Esophagus muscularis mucosa (tissue), 4 donors: ENCODE results near the gene HSD3B2. TPM values are rescaled to one million over a fixed set of nuclear protein-coding genes. Genes with fewer than 3 reads are reported as not detected.

ENCODE experiments used
- DNase-seq: peaks from one replicate; pipeline ENCODE4 v3.0.0-alpha.2; 2017; ENCODE audit errors: extremely low spot score
- H3K27ac ChIP-seq, 4 donors: fragments of 200-600 bp; sonication (generic); replicated peaks in 1 of 4; 1 replicate in 3 of 4; 2 replicates in 1 of 4; pipeline ENCODE4 v1.5.1; 2016 to 2019; ENCODE audit warnings: mild to moderate bottlenecking in 1 of 4
- H3K27me3 ChIP-seq, 4 donors: fragments of 200-600 bp; sonication (generic); one replicate each; pipeline versions ENCODE4 v1.5.1 to v1.6.0; 2016 to 2019
- H3K36me3 ChIP-seq, 4 donors: fragments of 200-600 bp; sonication (generic); one replicate each; pipeline ENCODE4 v1.5.1; 2016 to 2019
- H3K4me1 ChIP-seq, 4 donors: fragments of 200-600 bp; sonication (generic); one replicate each; pipeline ENCODE4 v1.5.1; 2016 to 2019
- H3K4me3 ChIP-seq, 4 donors: fragments of 200-600 bp; sonication (generic); 1 replicate in 2 of 4; 2 replicates in 2 of 4; pipeline ENCODE4 v1.5.1; 2016 to 2019; ENCODE audit warnings: mild to moderate bottlenecking in 4 of 4, moderate library complexity in 1 of 4
- H3K9me3 ChIP-seq, 4 donors: fragments of 200-600 bp; sonication (generic); 1 replicate in 3 of 4; 2 replicates in 1 of 4; pipeline ENCODE4 v1.5.1; 2016 to 2019
- EP300 ChIP-seq: sonication (generic); formaldehyde crosslinking; IDR thresholded peaks from one replicate; pipeline ENCODE4 v1.6.1; 2017; ENCODE audit warnings: antibody characterized with exemption
- POLR2A ChIP-seq: fragments of 450-650 bp; IDR thresholded peaks from one replicate; pipeline ENCODE4 v1.6.1; 2017; ENCODE audit warnings: antibody characterized with exemption, moderate library complexity, mild to moderate bottlenecking, low read depth
- POLR2AphosphoS5 ChIP-seq, 2 donors: sonication (generic); formaldehyde crosslinking; IDR thresholded peaks; one replicate each; pipeline ENCODE4 v1.6.1; 2017; ENCODE audit warnings: antibody characterized with exemption in 2 of 2
- WGBS: methylation state at CpG from one replicate; pipeline ENCODE4 v1.1.5; 2018; 5-methylcytosine and 5-hydroxymethylcytosine counted together
- intact Hi-C: fragments of 100-400 bp; cut with DNase I; formaldehyde crosslinking; loops from one replicate; pipeline ENCODE4 v1.15.1; 2023
- total RNA-seq, 4 donors: library from RNA; depleted of rRNA; stranded (reverse); fragments of >200 nt; gene quantifications; one replicate each; pipeline versions ENCODE4 v1.1.0 to v1.2.1, GENCODE V29; 2016
- TF ChIP-seq, protein P1 (sequence below), 3 experiments: fragments of 200-600 bp in 2 of 3; fragments of 450-650 bp in 1 of 3; sonication (generic) in 2 of 3; IDR thresholded peaks; one replicate each; pipeline ENCODE4 v1.5.1; 2017 to 2019; ENCODE audit warnings: antibody characterized with exemption in 3 of 3, mild to moderate bottlenecking in 2 of 3, moderate library complexity in 1 of 3

Gene HSD3B2
- total RNA-seq, 4 donors from 2014 or later = not detected

DNA sequence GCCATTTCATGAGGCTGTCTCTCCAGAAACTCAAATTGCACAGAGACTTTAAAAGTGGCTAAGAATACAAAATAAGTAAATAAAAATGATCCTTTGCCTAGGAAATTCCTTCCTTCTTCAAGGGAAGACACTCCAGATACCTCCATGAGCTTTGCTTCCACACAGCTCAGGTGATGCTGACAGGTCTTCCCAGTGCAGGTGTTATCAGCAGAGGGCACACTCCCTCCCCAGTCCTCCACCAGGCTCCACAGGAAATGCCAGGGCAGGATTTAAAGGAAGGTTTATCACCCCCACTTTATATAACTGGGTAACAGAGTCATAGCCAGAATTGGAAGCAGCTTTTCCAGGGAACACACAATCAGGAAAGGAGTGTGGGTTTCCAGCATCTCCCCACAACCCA is 5.7 kb downstream of the HSD3B2 start:
- Histone ChIP-seq H3K4me1 (no peaks in the 10 kb centered on the region), H3K9me3 (no peaks in the 10 kb centered on the region), H3K4me3 (no peak overlapping the region), H3K27me3 (no peaks in the 10 kb centered on the region), H3K36me3 (no peaks in the 10 kb centered on the region), H3K27ac (no peak overlapping the region)
- no peak for DNase-seq
- TF ChIP-seq, protein P1, sequence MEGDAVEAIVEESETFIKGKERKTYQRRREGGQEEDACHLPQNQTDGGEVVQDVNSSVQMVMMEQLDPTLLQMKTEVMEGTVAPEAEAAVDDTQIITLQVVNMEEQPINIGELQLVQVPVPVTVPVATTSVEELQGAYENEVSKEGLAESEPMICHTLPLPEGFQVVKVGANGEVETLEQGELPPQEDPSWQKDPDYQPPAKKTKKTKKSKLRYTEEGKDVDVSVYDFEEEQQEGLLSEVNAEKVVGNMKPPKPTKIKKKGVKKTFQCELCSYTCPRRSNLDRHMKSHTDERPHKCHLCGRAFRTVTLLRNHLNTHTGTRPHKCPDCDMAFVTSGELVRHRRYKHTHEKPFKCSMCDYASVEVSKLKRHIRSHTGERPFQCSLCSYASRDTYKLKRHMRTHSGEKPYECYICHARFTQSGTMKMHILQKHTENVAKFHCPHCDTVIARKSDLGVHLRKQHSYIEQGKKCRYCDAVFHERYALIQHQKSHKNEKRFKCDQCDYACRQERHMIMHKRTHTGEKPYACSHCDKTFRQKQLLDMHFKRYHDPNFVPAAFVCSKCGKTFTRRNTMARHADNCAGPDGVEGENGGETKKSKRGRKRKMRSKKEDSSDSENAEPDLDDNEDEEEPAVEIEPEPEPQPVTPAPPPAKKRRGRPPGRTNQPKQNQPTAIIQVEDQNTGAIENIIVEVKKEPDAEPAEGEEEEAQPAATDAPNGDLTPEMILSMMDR (IDR thresholded peaks at IDR 0.05) = no peak
- TF ChIP-seq POLR2AphosphoS5 (IDR thresholded peaks at IDR 0.05) (no peak), POLR2A (no peak), EP300 (no peak)
- intact Hi-C loops = no loop called here

DNA sequence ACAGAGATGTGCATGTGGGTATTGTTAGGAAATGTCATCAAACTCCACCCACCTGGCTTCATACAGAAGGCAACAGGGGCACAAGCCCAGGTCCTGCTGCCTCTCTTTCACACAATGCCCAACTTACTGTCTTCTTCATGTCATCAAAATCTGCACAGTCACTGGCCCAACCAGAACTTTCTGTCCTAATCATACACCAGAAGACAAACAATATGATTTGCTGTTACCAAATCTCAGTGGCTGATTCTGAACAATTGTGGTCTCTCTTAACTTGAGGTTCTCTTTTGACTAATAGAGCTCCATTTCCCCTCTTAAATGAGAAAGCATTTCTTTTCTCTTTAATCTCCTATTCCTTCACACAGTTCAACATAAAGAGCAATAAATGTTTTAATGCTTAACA is 7.7 kb downstream of the HSD3B2 start:
- TF ChIP-seq POLR2AphosphoS5 (IDR thresholded peaks at IDR 0.05) = no peak
- no peak for TF ChIP-seq EP300
- TF ChIP-seq, protein P1 (IDR thresholded peaks at IDR 0.05) = no peak
- TF ChIP-seq POLR2A = no peak
- no peak overlapping the region for H3K4me3 ChIP-seq
- no peaks in the 10 kb centered on the region for H3K4me1 ChIP-seq
- H3K36me3 ChIP-seq = no peaks in the 10 kb centered on the region
- H3K27ac ChIP-seq = no peak overlapping the region
- intact Hi-C loops = no loop called here
- no peaks in the 10 kb centered on the region for H3K9me3 ChIP-seq
- no peaks in the 10 kb centered on the region for H3K27me3 ChIP-seq
- DNase-seq = no peak

DNA sequence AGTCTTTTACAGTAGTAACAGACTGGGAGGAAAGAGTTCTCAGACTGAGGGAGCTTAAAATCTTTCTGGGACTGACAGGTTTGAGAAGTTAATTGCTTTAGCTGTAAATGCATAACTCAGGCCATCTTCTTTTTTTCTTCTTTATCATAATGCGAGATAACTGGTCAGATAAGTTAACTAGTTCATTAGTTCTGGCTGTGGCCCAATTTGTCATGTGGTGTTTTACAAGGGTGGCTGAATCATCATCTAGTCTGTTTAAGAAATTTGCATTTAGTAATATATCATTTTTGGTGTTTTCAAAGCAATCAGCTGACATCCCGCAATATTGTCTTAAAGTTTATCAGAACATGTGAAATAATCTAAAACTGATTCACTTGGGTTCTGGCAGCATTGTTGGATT is 14.0 kb downstream of the HSD3B2 start:
- Histone ChIP-seq H3K9me3 (no peaks in the 10 kb centered on the region), H3K4me1 (no peaks in the 10 kb centered on the region), H3K36me3 (no peaks in the 10 kb centered on the region), H3K27me3 (peaks cover 0 to 5% (median 0%) of the 10 kb centered on the region in 4 donors), H3K4me3 (no peak overlapping the region), H3K27ac (no peak overlapping the region)
- intact Hi-C loops = no loop called here
- 90% methylated on average over 2 of the region's 2 CpGs for WGBS
- TF ChIP-seq EP300 = no peak
- no peak for TF ChIP-seq POLR2AphosphoS5 (IDR thresholded peaks at IDR 0.05)
- TF ChIP-seq POLR2A = no peak
- TF ChIP-seq, protein P1 (IDR thresholded peaks at IDR 0.05) = no peak
- DNase-seq = no peak

DNA sequence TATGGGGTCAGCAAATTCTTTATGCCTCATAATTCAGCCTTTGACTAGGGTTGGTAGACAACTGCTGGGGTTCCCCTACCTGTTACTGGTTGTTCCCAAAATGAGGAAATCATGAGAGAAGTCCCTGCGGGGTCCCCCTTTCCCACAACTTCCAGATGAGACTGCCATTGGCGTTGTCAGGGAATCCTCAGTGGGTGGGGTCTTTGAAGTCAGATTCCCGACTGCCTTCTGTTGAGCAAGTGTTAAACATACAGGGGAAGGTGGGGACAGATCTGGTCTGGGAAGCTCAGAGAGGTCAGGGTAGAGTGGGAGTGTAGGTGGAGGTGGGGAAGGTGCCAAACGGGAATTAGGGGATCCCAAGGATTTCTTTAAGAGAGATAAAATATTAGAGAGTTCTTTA is 14.7 kb downstream of the HSD3B2 start:
- intact Hi-C loops = no loop called here
- 73% methylated on average over 4 of the region's 4 CpGs for WGBS
- no peak overlapping the region for H3K4me3 ChIP-seq
- H3K27ac ChIP-seq = no peak overlapping the region
- no peaks in the 10 kb centered on the region for H3K9me3 ChIP-seq
- H3K4me1 ChIP-seq = no peaks in the 10 kb centered on the region
- H3K36me3 ChIP-seq = no peaks in the 10 kb centered on the region
- H3K27me3 ChIP-seq = peaks cover 0 to 5% (median 0%) of the 10 kb centered on the region in 4 donors
- TF ChIP-seq POLR2AphosphoS5 (IDR thresholded peaks at IDR 0.05) = no peak
- no peak for TF ChIP-seq POLR2A
- TF ChIP-seq, protein P1 (IDR thresholded peaks at IDR 0.05) = no peak
- no peak for TF ChIP-seq EP300
- DNase-seq = no peak

DNA sequence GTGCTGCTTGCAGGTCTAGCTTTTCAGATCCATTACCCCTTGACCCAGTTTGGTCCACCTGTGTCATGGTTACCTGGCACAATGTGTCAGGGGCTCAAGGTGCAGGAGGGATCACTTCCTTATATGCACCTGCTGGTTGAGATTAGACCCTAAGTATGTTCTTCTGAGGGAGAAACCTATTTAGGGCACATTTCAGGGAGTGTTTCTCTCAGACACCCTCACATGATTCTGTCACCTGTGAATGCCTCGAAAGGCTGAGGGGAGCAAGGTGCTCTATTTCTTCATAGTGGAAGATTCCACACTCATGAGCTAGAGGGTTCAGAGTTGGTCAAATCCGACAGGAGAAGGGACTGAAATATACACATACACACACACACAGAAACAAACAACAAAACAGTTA is 15.5 kb downstream of the HSD3B2 start:
- peaks cover 0 to 5% (median 0%) of the 10 kb centered on the region in 4 donors for H3K27me3 ChIP-seq
- H3K36me3 ChIP-seq = no peaks in the 10 kb centered on the region
- H3K4me1 ChIP-seq = no peaks in the 10 kb centered on the region
- no peaks in the 10 kb centered on the region for H3K9me3 ChIP-seq
- 87% methylated on average over 2 of the region's 2 CpGs for WGBS
- no peak overlapping the region for H3K4me3 ChIP-seq
- TF ChIP-seq, protein P1 (IDR thresholded peaks at IDR 0.05) = no peak
- TF ChIP-seq POLR2A (no peak), POLR2AphosphoS5 (IDR thresholded peaks at IDR 0.05) (no peak), EP300 (no peak)
- intact Hi-C loops = no loop called here
- no peak for DNase-seq
- no peak overlapping the region for H3K27ac ChIP-seq
